GM19372 (cell line): Measurements from ENCODE around the gene RAD52.
"Not testable (repeated sequence)": the region's sequence is repeated elsewhere in the genome, so short reads cannot be mapped to it uniquely, and the experiment has no call there.

Experiments used
- ATAC-seq: cut with Tn5 transposase; IDR thresholded peaks from one replicate; pipeline ENCODE4 v1.9.1; 2021; ENCODE audit warnings: mild to moderate bottlenecking, low read depth, moderate library complexity; ENCODE audit not compliant: unreplicated experiment

RAD52 gene

DNA sequence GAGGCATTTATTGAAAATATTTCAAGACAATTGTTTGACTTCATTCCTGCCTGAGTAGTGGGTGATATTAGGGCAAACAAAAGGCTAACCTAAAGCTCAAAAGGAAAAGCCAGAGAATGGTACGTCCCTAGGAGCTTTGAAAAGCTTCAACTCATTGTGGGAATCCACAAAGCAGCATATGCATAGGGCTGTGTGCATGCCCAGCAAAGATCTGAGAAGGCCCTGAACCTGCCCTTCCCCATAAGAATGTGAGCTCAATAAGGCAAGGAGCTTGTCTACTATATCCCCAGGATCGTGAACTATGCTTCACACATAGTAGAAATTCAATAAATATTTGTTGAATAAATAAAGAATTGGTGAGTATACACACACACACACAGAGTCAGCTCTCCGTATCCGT is 19.1 kb upstream of the RAD52 start:
- ATAC-seq: no peak

DNA sequence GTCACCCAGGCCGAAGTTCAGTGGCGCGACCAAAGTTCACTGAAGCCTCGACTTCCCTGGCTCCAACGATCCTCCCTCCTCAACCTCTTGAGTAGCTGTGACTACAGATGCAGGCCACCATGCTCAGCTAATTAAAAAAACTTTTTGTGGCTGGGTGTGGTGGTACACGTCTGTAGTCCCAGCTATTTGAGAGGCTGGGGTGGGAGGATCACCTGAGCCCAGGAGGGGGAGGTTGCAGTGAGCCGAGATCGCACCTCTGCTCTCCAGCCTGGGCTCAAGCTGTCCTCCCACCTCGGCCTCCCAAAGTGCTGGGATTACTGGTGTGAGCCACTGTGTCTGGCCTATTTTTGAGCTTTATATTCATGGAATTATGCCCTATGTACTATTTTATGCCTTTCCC is 18.1 kb upstream of the RAD52 start:
- no peak for ATAC-seq

DNA sequence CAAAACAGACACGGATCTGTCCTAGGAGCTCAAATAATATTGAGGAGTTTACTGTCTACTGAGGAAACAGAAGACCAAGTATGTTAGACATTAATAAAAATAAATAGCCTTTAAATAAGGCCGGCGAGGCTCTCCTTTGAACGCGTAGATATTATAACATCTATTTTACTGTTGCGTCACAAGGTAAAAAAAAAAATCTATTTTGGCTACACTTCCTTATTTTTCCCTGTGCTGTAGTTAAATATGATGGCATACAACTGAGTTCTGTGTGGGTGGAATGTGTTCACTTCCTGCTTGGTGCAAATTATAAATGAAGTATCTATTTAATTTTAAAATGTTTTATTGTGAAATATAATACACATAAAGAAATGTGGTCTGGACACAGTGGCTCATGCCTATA is 17.2 kb upstream of the RAD52 start:
- ATAC-seq: no peak

DNA sequence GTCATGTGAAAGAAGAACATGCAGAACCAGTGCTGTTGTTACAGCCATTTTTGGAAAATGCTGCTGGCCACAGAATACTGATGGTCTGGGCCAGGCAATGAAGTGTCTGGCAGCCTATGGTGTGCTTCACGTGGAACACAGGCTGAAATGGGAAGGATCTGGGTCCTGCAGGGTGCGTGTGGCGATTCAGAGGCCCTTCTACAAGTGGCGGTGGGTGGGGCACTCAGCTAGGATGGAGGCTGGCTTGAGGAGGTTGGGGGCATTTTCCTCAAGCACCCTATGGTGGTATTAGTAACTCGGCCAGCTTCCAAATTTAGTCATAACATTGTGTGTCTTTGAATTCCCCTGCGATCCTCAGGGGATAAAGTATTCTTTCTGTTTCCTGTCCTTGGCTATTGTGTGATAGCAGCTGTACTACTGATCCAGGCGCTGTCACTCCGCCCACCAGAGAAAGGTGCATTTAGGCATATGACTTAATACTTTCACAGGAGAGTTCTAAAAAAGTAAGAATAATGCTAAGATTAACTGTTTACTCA is 9.2 kb upstream of the RAD52 start:
- ATAC-seq: no peak

DNA sequence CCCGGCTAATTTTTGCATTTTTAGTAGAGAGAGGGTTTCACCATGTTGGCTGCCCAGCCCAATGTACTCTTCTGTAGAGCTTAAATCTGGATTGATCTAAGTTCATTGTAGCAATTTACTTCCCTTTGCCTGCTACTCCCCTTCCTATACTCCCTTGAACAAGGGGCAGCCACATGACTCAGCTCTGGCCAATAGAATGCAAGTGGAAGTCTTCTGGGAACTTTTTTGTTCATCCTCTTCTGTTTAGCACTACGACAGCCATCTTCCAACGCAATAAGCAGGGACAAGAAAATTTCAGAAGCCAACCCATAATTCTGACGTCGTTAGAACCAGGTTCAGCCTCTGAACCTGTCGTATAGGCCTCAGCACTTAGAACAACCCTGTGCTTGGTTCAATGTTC is 6.4 kb upstream of the RAD52 start:
- ATAC-seq: no peak

DNA sequence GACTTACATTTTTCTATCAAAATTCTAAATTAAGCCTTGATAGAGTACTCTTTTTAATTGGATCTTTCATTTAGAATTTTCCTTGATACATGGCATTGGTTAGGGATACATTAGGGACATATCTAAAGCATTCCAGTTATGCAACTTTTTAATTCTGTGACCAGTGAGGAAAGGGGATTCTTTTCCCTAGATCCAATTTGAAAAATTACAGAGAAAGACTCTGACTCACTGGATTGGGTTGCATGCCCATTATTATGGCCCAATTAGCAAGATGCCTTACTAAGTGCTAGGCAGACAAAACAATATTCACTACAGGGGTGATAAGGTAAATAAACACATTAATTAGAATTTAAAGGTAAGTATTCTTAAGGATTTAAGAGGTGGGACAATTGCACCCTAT is 5.2 kb upstream of the RAD52 start:
- no peak for ATAC-seq

DNA sequence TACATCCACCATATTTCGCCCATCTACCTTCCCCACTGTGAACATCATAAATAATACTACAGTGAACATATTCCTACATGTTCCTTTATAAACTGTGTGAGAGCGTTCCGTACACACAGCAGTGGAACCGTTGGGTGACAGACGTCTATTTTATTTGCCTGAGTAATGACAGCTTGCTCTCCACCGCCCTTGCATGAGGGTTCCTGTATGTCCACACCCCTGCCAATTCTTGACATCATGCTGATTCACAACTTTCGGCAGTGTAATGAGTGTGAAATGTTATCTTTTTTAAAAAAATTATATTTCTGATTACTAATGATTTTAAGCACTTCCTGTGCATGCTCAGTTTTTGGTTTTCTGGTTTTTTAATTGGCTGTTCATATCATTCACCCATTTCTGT is 4.3 kb upstream of the RAD52 start:
- ATAC-seq: no peak

DNA sequence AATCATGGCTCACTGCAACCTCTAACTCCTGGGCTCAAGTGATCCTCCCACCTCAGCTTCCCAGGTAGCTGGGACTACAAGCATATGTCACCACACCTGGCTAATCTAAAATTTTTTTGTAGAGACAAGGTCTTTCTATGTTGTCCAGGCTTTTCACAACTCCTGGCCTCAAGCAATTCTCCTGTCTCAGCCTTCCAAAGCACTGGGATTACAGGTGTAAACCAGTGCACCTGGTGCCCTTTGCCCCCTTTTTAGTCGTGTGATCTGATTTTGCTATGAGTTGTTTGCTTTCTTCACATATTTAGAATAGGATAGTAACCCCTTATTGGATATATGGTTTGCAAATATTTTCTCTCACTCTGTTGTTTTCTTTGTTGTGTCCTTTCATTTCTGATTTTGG is 1.7 kb upstream of the RAD52 start:
- no peak for ATAC-seq

DNA sequence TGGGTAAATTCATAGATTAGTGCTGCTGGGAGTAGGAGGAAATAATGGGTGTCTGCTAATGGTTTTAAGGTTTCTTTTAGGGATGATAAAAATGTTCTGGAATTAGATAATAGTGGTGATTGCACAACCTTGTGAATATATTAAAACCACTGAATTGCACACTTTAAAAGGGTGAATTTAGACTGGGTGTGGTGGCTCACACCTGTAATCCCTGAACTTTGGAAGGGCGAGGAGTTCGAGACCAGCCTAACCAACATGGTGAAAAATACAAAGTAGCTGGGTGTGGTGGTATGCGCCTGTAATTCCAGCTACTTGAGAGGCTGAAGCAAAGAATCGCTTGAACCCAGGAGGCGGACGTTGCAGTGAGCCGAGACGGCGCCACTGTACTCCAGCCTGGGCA is 1.3 kb downstream of the RAD52 start:
- ATAC-seq: no peak

DNA sequence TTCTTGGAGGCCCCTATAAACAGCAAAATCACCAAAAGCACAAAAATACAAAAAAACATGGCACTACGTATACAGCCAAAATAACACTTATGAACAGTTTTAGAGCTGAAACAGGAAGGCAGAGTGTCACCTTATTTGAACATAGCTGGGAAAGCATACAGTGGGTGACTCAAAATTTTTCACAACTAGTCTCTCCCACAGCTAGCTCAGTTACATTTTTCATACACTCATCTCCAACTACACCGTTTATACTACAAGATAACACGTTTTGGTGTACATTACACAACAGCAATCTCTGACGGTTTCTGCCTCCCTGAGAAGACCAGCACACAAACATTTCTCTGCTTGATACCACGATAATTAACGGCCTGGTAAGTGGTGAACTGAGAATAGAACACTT is 2.9 kb downstream of the RAD52 start:
- ATAC-seq: no peak

DNA sequence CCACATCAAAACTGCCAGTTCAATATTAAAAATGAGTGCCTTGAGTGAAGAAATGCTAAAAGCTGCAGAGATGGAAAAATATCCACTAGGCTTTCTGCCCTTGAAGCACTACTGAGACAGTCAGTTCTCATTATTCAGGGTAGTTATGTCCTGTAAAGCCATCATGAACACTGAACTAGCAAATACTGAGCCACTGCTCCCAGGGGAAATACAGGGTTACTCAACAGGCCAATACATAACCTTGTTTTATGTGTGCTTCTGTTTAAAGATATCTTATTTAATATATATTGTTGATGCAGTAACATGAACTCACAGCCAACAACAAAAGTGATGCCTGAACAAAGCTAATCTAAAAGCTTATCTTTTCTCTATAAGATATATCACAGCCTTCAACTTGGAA is 3.3 kb downstream of the RAD52 start:
- no peak for ATAC-seq

DNA sequence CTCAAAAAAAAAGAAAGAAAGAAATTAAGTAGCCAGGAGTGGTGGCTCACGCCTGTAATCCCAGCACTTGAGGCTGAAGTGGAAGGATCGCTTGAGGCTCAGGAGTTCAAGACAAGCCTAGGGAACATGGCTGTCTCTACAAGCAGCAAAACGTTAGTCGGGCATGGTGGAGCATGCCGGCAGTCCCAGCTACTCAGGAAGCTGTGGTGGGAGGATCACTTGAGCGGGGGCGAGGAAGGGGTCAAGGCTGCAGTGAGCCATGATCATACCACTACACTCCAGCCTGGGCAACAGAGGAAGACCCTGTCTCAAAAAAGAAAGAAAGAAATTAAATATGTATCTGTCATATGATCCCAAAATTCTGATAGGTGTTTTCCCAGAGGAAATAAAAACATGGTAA is 5.3 kb downstream of the RAD52 start:
- ATAC-seq: no peak

DNA sequence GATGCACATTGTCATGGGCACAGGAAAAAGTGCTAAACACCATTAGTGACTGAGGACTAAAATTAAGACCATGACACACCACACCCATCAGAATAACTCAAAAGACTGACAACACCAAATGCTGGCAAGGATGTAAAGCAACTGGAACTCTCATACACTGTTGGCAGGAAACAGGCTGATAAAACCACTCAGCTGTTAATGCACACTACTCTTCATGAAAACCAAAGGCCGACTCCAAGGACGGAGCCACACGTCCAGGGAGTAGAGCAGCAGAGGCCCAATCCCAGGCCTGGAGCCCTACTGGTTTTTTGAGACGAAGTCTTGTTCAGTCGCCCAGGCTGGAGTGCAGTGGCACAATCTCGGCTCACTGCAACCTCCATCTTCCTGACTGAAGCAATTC is 6.4 kb downstream of the RAD52 start:
- no peak for ATAC-seq

DNA sequence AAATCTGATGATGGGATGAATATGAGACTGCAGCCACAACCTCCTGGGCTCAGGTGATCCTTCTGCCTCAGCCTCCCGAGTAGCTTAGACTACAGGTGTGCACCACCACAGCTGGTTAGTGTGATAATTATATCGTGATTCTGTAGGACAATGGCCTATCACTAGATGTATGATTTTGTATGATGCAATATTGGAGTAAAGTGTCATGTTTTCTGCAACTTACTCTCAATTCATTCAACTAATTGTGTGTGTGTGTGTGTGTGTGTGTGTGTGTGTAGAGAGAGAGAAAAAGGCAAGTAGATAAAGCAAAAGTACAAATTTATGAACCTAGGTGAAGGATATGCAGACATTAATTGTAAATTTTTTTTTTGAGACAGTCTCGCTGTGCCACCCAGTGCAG is 10.7 kb downstream of the RAD52 start:
- ATAC-seq: no peak

DNA sequence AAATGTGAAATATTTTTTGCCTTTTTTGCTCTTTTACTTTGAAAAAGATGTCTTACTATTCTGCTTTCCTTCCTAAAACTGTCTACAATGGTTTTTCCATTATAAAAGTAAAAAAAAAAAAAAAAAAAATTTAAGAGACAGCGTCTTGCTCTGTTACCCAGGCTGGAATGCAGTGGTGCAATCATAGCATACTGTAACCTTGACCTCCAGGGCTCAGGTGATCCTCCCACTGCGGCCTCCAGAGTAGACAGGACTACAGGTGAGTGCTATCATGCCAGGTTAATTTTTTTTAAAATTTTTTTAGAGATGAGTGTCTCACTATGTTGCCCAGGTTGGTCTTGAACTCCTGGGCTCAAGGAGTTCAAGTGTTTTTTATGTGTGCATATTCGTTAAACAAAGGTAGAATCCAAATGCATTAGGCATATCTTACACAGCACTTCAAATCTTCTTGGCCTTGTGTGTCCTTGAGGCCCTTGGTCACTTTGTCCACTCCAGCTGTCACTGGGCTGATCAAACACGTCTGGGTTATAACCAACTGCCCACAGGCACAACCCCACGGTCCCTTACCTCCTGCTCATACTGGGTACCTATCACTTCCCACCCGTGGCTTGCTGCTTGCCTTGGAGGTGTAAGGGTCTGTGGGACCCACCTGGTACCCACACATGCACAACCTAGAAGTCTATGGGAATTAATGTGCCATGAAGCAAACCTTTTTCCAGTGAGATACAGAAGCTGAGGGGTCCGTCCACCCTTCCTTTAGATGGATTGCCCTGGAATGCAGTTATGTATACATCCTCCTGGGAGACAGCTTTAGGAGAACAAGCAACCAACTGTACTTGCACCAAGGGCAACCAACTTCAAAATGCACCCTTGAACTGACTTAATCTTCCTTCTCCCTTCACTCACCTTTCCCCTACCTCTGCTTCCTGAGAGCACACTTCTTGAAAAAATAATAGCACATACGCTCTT is 12.8 kb downstream of the RAD52 start:
- ATAC-seq: no peak

DNA sequence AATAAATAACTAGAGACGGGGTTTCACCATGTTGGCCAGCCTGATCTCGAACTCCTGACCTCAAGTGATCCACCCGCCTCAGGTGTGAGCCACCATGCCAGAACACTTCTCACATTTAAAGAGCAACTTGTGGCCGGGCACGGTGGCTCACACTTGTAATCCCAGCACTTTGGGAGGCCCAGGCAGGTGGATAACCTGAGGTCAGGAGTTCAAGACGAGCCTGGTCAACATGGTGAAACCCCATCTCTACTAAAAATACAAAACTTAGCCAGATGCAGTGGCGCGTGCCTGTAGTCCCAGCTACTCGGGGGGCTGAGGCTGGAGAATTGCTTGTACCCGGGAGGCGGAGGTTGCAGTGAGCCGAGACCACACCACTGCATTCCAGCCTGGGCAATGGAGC is 13.6 kb downstream of the RAD52 start:
- ATAC-seq: not testable (repeated sequence)

DNA sequence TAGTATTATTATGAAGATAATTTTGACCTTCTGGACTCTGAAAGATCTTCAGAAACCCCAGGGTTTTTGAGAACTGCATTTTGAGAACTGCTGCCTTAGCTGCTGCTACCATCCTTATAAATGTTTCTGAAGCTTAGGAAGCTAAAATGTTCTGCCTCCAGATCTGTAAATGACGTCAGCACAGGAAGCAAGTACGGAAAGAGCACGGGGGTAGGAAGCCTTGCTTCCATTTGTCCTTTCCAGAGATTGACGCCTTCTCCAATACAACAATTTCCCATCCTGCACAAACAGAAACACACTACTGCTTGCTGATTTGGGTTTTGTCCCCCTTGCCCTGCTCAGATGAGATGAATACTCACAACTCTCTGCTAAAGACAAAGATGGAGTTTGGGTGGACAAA is 17.9 kb downstream of the RAD52 start:
- ATAC-seq: no peak

DNA sequence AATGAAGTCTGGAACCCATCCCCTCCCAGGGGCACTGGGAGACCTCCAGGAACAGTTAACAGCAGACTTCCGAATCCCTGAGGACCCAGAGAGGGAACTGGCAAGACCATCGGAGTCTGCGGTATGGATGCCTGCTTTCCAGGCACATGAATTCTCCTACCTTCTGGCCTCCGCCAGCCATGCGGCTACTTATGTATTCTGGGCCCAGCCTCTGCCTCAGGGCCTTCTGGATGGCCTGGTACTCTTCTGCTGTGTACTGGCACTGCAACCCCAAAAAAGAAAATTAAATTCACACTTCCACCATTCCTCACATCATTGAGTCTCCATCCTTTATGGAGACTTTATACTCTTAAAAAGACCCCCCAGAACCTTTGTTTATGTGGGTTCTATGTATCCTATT is 18.4 kb downstream of the RAD52 start:
- no peak for ATAC-seq

DNA sequence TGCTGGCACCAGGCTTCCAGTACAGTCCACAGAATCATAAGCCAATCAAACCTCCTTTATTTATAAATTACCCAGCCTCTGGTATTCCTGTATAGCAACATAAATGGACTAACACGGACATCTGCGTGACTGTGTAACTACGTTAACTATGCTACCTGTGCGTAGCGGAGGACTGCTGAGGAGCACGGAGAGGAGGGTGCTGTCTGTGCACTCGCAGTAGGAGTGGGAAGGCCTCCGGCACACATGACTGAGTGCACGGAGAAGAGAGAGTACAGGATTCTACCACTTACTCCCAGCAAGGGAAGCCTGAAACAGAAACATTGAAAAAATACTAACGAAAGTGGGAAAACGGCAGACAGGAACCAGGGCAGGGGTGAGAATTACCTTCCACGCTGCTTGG is 22.9 kb downstream of the RAD52 start:
- no peak for ATAC-seq

DNA sequence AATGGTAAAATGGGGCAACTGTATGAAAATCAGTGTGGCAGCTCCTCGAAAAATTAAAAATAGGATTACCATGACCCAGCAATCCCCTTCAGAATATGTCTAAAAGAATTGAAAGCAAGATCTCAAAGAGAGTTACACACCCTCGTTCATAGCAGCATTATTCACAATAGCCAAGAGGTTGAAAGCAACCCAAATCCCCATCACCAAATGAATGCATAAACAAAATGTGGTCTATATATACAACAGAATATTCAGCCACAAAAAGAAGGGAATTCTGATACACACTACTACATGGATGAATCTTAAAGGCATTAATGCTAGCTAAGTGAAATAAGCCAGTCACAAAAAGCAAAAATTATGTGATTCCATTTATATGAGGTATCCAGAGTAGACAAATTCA is 27.2 kb downstream of the RAD52 start:
- ATAC-seq: no peak

DNA sequence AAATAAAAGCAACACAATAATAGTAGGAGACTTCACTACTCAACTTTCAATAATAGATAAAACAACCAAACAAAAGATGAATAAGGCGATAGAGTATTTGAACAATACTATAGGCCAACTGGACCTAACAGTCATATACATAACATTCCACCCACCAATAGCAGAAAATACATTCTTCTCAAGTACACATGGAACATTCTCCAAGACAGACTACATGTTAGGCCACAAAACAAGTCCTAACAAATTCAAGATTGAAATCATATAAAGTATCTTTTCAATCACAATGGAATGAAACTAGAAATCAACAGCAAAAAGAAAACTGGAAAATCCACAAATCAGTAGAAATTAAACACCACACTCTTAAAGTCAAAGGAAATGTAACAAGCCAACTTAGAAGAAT is 28.8 kb downstream of the RAD52 start:
- no peak for ATAC-seq

DNA sequence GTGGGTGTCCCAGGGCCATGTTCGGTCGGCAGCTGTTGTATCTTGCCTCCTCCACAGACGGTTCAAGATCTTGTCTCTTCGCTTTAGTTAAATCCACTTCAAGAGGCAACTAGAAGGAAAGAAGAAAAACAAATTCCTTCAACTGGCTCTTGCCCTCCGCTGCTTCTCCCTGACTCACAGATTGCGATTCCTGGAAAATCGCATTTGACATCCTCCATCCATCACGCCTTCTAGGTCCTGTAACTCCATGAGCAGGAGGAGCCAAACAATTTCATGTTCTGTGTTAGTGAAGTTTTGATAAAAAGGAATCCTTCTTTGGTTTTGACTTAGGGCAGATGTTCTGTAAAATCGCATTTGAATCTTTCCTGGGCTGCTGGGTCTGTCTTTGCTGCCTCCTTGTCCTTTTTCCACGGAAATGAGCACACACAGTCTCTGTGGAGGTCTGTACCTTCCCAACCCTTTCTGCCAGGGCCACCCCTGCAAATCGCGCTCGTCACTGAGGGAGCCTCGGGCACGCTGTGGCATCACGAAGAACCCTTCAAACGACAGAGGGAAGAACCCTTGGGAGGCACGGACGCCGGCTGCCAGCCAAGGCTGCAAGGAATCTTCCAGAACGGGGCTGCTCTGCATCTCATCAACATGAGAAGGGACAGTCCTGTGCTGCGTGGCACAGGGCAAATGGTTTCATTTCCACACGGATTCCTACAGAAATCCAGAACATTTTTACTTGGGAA is 32.6 kb downstream of the RAD52 start:
- no peak for ATAC-seq
